ENCODE results near the gene ZBED4.

Gene ZBED4

GRCh38 chr22:49856343-49856742 is 2.7 kb downstream of the ZBED4 start:
- TF ChIP-seq CTCF (IDR thresholded peaks at IDR 0.05; ENCODE audit: borderline replicate concordance, control extremely low read depth, extremely low read depth, insufficient read depth, missing control alignments) = no peak
- in situ Hi-C loops (cut with MboI; ENCODE audit: low sequenced_read_pairs, unreplicated experiment) = no loop called here

DNA sequence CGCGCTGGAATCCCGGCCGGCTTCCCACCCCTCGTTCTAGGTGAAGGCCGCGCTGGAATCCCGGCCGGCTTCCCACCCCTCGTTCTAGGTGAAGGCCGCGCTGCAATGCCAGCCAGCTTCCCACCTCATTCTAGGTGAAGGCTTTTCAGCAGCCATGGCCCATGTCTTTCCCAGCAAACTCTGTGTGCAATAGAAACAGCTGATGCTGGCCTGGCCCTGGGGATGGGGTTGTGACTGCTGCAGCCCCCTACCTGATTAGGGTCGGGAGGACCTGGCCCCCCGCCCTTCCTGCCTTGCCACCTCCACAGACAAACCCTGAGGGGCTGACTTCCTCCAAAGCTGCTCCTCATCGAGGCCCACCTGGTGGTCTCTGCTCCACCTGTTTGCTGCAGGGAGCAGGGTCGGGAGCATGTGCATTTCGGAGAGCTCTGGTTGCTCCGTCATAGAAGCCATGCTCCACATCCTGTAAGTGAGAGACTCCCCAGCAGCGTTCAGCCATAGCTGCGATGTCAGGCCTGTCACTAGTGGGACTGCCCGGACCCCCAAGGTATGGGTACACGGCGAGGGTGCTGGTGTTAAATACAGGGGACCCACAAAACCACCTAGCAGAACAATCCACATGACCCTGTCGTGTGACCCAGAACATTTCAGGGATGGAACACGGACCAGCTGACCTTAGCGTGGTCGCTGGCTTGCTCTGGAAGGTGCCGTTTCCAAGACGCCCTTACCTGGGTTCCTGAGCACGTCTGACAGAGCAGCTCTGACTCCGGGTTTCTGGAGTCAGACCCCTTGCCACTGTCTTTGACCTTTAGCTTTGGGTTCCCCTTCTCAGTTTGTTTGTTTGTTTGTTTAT is 3.3 kb downstream of the ZBED4 start:
- no peak for TF ChIP-seq CTCF (IDR thresholded peaks at IDR 0.05; ENCODE audit: borderline replicate concordance, control extremely low read depth, extremely low read depth, insufficient read depth, missing control alignments)
- DNase-seq (ENCODE audit: low spot score) = no peak
- in situ Hi-C loops (cut with MboI; ENCODE audit: low sequenced_read_pairs, unreplicated experiment) = no loop called here

More at GRCh38 chr22:49856343-49856742, 2.7 kb downstream of the ZBED4 start:
- no peak for DNase-seq (ENCODE audit: low spot score)

- in situ Hi-C loops (cut with MboI; ENCODE audit: low sequenced_read_pairs, unreplicated experiment) = no loop called here
- DNase-seq (ENCODE audit: low spot score) = no peak
- no peak for TF ChIP-seq CTCF (IDR thresholded peaks at IDR 0.05; ENCODE audit: borderline replicate concordance, control extremely low read depth, extremely low read depth, insufficient read depth, missing control alignments)
Observed at GRCh38 chr22:49858827-49859226, 5.2 kb downstream of the ZBED4 start.

GRCh38 chr22:49861642-49862495 is 8.2 kb downstream of the ZBED4 start:
- no peak for TF ChIP-seq CTCF (IDR thresholded peaks at IDR 0.05; ENCODE audit: borderline replicate concordance, control extremely low read depth, extremely low read depth, insufficient read depth, missing control alignments)
- DNase-seq (ENCODE audit: low spot score) = no peak
- in situ Hi-C loops (cut with MboI; ENCODE audit: low sequenced_read_pairs, unreplicated experiment) = no loop called here

- in situ Hi-C loops (cut with MboI; ENCODE audit: low sequenced_read_pairs, unreplicated experiment) = no loop called here
- TF ChIP-seq CTCF (IDR thresholded peaks at IDR 0.05; ENCODE audit: borderline replicate concordance, control extremely low read depth, extremely low read depth, insufficient read depth, missing control alignments) = no peak
- no peak for DNase-seq (ENCODE audit: low spot score)
Observed at GRCh38 chr22:49862496-49862776, 8.8 kb downstream of the ZBED4 start.

DNA sequence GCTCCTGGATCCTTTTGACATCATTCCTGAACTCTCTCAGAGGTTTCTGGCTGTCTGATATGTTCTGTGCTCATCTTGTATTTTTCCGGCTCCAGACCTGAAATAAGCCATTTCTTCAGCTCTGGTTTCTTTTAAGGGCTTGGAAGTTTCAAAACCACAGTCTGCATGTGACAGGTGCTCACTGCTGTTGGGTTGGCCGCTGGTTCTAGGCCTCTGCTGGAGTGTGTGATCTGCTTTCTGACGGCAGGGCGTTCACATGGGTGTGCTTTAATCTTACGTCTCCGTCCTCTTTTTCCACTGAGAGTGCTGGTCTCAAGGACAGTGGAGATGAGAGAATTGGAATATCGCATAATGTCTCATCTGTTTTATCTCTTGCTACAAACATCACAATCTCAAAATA is 10.3 kb downstream of the ZBED4 start:
- no peak for DNase-seq (ENCODE audit: low spot score)
- TF ChIP-seq CTCF (IDR thresholded peaks at IDR 0.05; ENCODE audit: borderline replicate concordance, control extremely low read depth, extremely low read depth, insufficient read depth, missing control alignments) = no peak
- in situ Hi-C loops (cut with MboI; ENCODE audit: low sequenced_read_pairs, unreplicated experiment) = no loop called here
